GOT3 (cell line): Measurements from ENCODE around the gene PRSS33.

Source experiments
- DNase-seq: peaks from one replicate; lab custom pipeline; 2025; ENCODE audit warnings: mixed read lengths; lab: John Stamatoyannopoulos, UW

Gene PRSS33

GRCh38 chr16:2763173-2763572 is 24.2 kb downstream of the PRSS33 start:
- no peak for DNase-seq

- DNase-seq = no peak
Measured at GRCh38 chr16:2762711-2763110, 24.6 kb downstream of the PRSS33 start.

DNA sequence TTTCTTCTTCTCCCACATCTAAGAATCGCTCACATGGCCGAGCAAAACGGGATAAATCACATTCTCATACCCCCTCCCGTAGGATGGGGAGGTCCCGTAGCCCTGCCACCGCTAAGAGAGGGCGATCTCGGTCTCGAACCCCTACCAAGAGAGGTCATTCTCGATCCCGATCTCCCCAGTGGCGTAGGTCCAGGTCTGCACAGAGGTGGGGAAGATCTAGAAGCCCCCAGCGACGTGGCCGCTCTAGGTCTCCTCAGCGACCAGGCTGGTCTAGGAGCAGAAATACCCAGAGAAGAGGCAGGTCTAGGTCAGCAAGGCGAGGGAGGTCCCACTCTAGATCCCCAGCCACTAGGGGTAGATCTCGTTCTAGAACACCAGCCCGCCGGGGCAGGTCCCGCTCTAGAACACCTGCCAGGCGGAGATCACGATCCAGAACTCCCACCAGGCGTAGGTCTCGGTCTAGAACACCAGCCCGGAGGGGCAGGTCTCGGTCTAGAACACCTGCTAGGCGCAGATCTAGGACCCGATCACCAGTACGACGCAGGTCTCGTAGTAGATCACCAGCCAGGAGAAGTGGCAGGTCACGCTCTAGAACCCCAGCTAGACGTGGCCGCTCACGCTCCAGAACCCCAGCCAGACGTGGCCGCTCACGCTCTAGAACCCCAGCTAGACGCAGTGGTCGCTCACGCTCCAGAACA is 25.3 kb downstream of the PRSS33 start:
- DNase-seq = no peak

DNA sequence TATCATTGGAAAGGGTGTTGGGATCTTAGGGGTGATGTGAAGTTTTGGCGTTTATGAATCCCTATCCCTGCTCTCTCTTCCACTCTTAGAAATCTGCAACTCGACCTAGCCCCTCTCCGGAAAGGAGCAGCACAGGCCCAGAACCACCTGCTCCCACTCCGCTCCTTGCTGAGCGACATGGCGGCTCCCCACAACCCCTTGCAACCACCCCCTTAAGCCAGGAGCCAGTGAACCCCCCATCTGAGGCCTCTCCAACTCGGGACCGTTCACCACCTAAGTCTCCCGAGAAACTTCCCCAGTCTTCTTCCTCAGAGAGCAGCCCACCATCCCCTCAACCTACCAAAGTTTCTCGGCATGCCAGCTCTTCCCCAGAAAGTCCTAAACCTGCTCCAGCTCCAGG is 25.9 kb downstream of the PRSS33 start:
- DNase-seq = no peak

DNA sequence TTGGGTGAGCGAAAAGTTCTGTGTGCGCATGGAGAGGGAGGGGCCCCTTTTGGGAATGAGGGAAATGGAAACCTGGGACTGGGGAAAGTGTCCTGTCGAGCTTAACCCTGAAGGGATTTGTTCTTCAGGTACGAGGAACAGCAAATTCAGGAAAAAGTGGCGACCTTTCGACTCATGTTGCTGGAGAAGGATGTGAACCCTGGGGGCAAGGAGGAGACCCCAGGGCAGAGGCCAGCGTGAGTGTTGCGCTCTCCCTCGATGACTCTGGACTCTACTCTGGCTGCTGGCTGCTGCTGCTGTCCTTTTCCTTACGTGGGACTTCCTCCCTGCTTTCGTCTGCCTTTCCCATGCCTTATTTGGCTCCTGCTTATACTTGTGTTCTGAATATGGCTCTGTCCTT is 30.0 kb downstream of the PRSS33 start:
- no peak for DNase-seq

GRCh38 chr16:2756288-2757015 is 30.9 kb downstream of the PRSS33 start:
- no peak for DNase-seq

DNA sequence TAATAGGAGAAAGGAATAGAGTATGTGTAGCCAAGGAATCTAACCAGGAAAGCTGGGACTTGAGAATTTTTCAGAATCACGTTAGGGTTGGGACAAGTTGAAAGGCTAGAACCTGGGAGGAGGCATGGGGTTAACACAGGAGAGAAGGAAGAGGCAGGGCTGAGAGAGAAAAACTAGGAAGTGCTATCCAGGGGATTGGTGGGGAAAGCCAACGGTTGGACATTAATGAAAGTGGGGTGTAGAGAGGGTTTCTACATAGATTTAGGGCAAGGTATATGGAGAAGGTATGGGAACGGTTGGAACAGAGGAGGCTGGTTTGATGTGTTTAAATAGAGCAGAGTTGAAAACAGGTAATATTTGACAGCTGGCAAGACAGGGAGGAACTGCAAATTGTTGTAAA is 32.2 kb downstream of the PRSS33 start:
- DNase-seq = no peak

- no peak for DNase-seq
Measured at GRCh38 chr16:2753733-2754020, 33.7 kb downstream of the PRSS33 start.

DNA sequence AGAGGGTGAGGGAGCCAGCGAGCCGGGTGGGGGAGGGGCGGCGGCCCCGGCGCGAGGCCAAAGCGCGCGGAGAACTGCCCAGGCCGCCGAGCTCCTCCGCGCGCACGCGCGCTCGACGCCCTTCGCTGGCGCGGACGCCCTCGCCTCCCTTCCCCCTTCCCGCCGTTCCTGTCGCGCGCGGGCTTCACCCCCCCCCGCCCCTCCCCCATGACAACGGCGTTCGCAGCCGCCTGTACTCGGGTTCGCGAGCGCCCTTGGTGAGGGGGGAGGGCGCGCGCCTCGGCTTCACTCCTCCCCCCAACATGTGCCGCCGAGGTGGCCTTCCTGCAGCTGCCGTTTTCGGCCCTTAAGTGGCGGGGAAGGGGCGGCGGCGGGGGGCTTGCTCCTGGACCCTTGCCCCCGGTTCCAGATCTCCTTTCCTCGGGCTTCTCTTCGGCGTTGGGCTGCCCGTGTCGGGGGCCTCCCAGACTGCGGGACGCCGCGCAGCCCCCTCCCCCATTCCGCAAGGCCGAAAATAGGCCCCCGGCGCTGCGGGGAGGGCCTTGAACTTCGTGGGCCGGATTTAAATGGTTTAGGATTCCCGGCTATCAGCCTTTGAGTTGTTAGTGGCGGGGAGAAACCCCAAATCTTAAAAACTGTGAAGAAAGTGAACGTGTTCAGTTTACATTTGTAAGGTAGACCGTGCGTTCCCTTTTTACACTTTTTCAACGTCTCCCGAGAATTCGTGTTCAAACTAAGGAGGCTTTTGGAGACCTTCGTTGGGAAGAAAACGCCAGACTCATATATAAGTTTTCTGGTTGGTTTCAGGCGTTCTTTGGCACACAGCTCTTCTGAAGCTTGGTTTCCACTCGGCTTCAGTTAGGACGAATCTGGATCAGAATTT is 34.3 kb downstream of the PRSS33 start:
- peak; percentile 91 for DNase-seq

DNA sequence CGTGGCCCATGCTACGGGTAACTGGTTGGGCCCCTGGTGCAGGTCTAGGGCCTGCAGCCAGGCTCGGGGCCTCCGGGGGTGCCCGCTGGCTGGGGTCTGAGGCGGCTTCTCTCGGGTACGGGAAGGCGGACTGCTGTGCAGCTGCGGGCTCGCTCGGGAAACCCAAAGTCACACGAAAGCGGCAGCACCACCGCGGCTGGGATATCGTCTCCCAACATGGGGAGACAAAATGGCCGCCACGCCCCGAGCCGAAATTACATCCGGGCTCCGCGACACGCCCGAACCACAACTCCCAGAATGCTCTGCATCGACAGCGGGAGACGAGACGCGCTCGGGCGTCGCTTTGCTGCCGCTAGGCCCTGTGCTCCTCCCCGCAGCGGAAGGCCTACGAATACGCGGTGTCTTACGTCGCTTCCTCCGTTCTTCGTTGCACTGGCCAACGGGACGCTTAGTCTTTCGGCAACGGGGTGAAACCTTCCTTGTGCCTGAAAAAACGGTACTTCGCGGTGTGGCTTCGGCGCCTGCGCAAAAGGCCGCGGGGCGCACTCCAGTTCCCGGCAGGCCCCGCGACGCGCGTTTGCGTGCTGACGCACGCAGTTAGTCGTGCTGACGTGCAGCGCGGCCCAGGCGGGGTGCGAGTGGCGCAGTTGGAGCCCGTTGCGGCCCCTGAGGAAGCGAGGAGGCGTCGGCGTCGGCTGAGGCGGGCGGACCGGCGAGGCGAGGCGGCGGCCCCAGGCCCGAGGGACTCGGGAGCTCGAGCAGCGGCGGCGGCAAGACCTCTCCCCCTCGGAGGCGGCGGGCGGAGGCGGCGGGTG is 35.1 kb downstream of the PRSS33 start, which contains the start of gene SRRM2:
Gene SRRM2, plus strand, starts transcription at position 604 of the 815 bp plus-strand sequence. CDS start 3,727 bp downstream, outside the sequence.
- peak; percentile 95 for DNase-seq

GRCh38 chr16:2751577-2752034 is 35.8 kb downstream of the PRSS33 start:
- DNase-seq = no peak

DNA sequence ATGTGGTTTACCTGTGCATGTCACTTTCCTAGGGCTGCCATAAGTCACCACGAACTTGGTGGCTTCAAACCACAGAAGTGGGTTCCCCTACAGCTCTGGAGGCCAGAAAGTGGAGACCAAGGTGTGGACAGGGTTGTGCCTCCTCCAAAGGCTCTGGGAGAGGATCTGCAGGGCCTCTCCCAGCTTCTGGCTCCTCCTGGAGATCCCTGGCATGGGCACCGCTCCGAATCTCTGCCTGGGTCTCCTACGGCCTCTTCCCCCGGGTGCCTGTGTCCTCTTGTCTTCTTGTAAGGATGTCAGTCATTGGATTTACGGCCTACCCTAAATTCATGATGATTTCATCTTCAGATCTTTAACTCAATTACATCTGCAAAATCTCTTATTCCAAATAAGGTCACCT is 37.4 kb downstream of the PRSS33 start:
- DNase-seq = no peak

DNA sequence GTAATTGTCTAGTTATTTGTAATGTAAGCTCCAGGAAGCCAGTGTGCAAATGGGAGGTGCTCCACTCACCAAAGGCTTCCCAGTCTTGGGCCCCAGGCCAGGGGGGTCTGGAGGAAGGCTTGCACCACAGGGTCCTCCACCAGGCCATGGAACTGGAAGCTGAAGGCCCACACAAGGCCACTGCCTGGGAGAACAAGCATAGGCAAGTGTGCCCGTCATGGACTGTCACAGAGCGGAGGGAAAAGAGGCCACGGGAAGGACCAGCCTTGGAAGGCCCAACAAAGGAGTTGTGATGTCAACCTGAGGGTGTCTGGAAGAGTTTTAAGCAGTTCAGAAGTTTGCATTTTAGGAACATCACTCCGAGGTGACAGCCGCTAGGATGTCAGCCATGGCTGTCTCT is 37.9 kb downstream of the PRSS33 start:
- DNase-seq = no peak

- no peak for DNase-seq
Measured at GRCh38 chr16:2748757-2749455, 38.5 kb downstream of the PRSS33 start.

GRCh38 chr16:2745961-2746360 is 41.4 kb downstream of the PRSS33 start:
- DNase-seq = no peak

- no peak for DNase-seq
Measured at GRCh38 chr16:2745116-2745890, 42.1 kb downstream of the PRSS33 start.

DNA sequence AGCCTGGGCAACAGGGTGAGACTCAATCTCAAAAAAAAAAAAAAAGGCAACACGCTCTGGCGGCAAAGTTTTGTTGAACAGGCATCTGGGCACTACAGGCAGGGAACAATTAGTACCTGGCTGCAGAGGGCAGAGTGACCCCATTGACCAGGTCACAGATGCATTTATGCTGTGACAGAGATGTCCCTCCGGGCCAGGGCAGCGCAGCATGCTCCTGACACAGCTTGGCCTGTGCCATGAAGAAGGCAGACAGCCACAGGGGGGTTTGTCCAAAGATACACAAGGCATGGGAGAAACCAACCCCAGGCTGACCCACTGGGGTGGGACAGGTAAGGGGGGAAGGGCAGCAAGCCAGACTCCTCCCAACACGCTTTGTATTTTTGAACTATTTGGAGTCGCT is 42.6 kb downstream of the PRSS33 start:
- no peak for DNase-seq

DNA sequence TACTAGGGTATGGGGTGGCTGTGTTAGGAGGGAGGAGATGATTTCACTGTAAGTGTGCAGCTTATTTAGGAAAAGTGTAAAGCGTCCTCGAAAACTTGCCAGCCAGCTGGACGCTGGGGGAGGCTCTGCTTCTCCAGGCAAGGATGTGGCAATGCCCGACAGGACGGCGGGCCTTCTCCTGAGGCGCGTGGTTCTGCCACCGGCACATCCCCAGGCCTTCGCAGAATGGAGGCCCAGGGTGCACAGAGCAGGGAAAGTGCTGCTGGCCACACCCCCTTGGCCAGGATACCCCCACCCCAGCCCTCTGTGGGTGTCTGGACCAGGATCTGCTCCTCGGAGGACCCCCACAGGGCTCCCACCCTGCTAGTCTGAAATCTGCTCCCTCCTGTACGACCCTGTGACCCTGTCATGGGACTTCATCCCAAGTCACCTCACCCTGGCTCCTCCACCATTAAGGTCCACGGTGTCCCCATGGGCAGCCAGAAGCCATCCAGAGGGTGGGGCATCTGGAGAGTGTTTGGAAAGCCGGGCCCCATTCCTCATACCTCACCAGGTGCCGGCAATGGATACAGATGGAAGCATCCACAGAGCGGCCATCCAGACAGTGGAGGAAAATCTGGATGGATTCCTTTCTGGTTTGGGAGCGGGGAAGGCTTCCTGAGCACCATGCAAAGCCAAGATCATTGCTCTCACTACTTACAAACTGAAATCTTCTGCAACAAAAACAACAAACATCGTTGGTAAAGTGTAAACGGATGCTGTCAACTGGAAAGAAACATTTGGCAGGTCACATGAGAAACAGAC is 44.2 kb downstream of the PRSS33 start:
- no peak for DNase-seq

GRCh38 chr16:2742323-2743006 is 44.9 kb downstream of the PRSS33 start:
- DNase-seq = no peak
